ENCODE measurements around the gene PWWP2B. TPM values are rescaled to one million over a fixed set of nuclear protein-coding genes. Genes with fewer than 3 reads are reported as not detected.
A peak's percentile ranks its signal among the peaks of the same experiment; 100 is the strongest.

PWWP2B gene
- total RNA-seq, 1 experiment from 2014 or later: 12.2 TPM

DNA sequence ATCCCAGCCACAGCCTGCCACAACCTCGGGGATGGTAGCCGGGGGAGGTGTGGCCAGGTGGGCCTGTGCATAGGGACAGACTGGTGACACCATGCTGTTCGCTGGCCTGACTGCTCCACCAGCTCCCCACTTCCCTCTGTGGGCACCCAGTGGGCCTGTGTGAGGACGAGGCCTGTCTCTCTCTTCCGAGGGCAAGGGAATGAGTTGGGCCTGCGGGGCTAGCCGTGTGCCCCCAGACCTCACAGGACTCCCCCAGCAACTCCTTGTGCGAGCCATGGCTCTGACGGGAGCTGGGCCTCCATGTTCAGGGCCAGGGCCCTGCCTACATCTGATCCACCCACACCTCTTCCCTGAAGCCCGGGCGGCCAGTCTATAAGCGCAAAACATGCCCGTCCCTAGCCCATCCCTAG, 40.5 kb downstream of the PWWP2B start (continued):
- TF ChIP-seq, protein P1, sequence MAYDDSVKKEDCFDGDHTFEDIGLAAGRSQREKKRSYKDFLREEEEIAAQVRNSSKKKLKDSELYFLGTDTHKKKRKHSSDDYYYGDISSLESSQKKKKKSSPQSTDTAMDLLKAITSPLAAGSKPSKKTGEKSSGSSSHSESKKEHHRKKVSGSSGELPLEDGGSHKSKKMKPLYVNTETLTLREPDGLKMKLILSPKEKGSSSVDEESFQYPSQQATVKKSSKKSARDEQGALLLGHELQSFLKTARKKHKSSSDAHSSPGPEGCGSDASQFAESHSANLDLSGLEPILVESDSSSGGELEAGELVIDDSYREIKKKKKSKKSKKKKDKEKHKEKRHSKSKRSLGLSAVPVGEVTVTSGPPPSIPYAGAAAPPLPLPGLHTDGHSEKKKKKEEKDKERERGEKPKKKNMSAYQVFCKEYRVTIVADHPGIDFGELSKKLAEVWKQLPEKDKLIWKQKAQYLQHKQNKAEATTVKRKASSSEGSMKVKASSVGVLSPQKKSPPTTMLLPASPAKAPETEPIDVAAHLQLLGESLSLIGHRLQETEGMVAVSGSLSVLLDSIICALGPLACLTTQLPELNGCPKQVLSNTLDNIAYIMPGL (CRISPR knock-in tag; IDR thresholded peaks at IDR 0.05): no peak

DNA sequence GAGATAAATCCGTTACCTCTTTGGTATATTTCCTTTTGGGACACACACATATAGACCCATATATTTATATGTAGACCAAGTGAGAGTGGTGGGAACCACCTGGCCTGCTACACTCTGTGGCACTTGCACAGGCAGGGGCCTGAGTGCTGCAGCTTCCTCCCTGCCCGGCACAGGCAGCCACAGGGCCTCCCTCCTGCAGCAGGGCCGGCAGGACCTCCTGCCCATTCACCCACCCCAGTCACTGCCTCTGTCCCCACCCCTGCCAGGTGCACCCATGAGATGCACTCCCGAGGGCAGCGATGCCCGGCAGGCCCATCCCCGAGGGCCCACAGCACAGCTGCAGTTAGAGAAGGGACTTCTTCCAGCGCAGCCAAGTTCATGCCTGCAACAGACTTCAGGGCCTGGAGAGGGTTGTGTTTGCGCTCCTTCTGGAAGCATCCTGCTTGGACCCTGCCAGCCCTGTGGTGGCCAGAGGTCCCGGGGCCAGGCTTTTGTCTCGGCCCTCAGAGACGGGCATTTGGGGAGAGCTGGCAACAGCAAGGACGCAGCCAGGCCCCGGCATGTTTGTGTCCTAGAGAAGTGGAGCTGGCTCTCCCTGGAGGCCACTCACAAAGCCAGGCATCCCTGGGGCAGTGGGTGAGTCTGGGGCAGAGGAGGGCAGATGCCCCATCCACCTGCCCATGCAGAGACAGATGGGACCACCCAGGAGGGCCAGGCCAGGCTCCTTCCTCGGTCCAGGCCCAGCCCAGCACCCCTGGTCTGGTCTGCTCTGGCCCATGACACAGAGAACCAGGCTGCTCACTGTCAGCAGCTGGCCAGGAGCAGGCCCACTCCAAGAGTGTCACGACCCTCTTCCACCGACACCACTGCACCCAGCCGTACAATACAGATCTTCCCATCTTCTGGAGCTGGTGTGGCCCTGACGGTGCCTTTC, 41.4 kb downstream of the PWWP2B start:
- no peak overlapping the region for H3K4me3 Mint-ChIP-seq
- no peak for DNase-seq (ENCODE audit: low spot score)
- no peaks in the 10 kb centered on the region for H3K36me3 Mint-ChIP-seq
- TF ChIP-seq RORB (CRISPR knock-in tag; IDR thresholded peaks at IDR 0.05) (no peak), NR1H2 (CRISPR knock-in tag; IDR thresholded peaks at IDR 0.05) (no peak), ZNF263 (CRISPR knock-in tag; IDR thresholded peaks at IDR 0.05; ENCODE audit: low read depth) (no peak)
- TF ChIP-seq, protein P2, sequence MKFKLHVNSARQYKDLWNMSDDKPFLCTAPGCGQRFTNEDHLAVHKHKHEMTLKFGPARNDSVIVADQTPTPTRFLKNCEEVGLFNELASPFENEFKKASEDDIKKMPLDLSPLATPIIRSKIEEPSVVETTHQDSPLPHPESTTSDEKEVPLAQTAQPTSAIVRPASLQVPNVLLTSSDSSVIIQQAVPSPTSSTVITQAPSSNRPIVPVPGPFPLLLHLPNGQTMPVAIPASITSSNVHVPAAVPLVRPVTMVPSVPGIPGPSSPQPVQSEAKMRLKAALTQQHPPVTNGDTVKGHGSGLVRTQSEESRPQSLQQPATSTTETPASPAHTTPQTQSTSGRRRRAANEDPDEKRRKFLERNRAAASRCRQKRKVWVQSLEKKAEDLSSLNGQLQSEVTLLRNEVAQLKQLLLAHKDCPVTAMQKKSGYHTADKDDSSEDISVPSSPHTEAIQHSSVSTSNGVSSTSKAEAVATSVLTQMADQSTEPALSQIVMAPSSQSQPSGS (CRISPR knock-in tag; IDR thresholded peaks at IDR 0.05; ENCODE audit: borderline replicate concordance, low read depth): no peak
- TF ChIP-seq, protein P3, sequence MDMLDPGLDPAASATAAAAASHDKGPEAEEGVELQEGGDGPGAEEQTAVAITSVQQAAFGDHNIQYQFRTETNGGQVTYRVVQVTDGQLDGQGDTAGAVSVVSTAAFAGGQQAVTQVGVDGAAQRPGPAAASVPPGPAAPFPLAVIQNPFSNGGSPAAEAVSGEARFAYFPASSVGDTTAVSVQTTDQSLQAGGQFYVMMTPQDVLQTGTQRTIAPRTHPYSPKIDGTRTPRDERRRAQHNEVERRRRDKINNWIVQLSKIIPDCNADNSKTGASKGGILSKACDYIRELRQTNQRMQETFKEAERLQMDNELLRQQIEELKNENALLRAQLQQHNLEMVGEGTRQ (CRISPR knock-in tag; IDR thresholded peaks at IDR 0.05): no peak
- no peaks in the 10 kb centered on the region for H3K4me1 Mint-ChIP-seq
- no peak for ATAC-seq
- H3K27me3 Mint-ChIP-seq (ENCODE audit: low read depth): no peaks in the 10 kb centered on the region
- peak overlapping the region; percentile 74; the same call in 1 of the 2 replicates for H3K27ac Mint-ChIP-seq
- ChIA-PET POLR2A (no interaction called here), CTCF (interaction anchor here (0.7 to 1.2 kb wide), 3 partner anchors 14 to 33 kb away, joined by 3 to 4 read pairs (median 3); no protein-coding TSS in a partner anchor)
- peaks cover 9% of the 10 kb centered on the region; the same call in 1 of the 2 replicates for H3K9me3 Mint-ChIP-seq

DNA sequence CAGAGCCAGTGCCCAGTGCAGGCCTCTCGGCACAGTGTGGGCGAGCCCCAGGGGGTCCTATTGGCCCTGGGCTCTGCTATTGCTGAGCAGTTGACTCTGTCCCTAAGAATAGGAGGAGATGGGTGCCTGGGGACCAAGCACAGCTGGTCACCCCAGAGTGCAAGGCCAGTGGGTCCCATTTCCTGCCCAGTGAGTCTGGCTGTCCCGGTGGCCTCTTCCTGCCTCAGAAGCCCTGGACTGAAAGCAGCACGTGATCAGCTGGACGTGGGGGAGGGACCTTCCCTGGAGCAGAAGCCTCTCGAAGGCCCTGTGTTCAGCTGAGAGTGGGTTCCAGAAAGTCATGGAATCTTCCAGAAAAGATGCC, 42.0 kb downstream of the PWWP2B start:
- ATAC-seq (no peak), DNase-seq (ENCODE audit: low spot score) (no peak)
- POLR2A ChIA-PET: no interaction called here
- no peaks in the 10 kb centered on the region for H3K36me3 Mint-ChIP-seq
- TF ChIP-seq, protein P4, sequence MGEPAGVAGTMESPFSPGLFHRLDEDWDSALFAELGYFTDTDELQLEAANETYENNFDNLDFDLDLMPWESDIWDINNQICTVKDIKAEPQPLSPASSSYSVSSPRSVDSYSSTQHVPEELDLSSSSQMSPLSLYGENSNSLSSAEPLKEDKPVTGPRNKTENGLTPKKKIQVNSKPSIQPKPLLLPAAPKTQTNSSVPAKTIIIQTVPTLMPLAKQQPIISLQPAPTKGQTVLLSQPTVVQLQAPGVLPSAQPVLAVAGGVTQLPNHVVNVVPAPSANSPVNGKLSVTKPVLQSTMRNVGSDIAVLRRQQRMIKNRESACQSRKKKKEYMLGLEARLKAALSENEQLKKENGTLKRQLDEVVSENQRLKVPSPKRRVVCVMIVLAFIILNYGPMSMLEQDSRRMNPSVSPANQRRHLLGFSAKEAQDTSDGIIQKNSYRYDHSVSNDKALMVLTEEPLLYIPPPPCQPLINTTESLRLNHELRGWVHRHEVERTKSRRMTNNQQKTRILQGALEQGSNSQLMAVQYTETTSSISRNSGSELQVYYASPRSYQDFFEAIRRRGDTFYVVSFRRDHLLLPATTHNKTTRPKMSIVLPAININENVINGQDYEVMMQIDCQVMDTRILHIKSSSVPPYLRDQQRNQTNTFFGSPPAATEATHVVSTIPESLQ (CRISPR knock-in tag; IDR thresholded peaks at IDR 0.05): no peak
- 0 out of 2 replicates have a peak, but pooled peaks have one; percentile 7 for TF ChIP-seq FOXK1 (CRISPR knock-in tag; IDR thresholded peaks at IDR 0.05)
- no peaks in the 10 kb centered on the region for H3K4me1 Mint-ChIP-seq
- peak overlapping the region; percentile 74; the same call in 1 of the 2 replicates for H3K27ac Mint-ChIP-seq
- CTCF ChIA-PET: interaction anchor here (1.2 kb wide), 1 partner anchor 34 kb away, joined by 3 read pairs; no protein-coding TSS in a partner anchor
- H3K9me3 Mint-ChIP-seq: peaks cover 9% of the 10 kb centered on the region; the same call in 1 of the 2 replicates
- no peak overlapping the region for H3K4me3 Mint-ChIP-seq
- no peaks in the 10 kb centered on the region for H3K27me3 Mint-ChIP-seq (ENCODE audit: low read depth)

DNA sequence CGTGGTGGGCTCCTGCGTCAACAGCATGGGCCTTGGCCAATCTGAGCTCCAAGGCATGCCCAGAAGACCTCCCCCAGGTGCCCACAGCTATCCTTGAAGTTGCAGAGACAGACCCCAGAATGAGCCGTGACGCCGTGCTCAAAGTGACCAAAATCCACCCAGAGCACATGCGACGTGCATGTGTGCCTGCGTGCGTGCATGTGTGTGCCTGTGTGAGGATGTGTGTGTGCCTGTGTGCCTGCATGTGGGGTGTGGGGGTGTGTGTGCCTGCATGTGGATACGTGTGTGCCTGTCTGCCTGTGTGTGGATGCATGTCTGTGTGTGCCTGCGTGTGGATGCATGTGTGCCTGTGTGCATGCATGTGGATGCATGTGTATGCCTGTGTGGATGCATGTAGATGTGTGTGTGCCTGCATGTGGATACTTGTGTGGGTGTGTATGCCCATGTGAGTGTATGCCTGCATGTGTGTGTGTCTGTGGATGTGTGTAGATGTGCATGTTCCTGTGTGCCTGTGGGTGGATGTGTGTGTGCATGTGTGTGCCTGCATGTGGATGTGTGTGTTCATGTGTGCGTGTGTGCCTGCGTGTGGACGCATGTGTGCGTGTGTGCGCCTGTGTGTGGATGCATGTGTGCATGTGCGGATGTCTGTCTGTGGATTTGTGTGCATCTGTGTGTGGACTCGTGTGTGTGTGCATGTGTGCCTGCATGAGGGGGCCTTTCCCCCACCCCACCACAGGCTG, 42.6 kb downstream of the PWWP2B start:
- H3K9me3 Mint-ChIP-seq: peaks cover 9% of the 10 kb centered on the region; the same call in 1 of the 2 replicates
- CTCF ChIA-PET: interaction anchor here (1.2 kb wide), 1 partner anchor 35 kb away, joined by 3 read pairs; no protein-coding TSS in a partner anchor
- POLR2A ChIA-PET: no interaction called here
- H3K4me3 Mint-ChIP-seq: no peak overlapping the region
- ATAC-seq (no peak), DNase-seq (ENCODE audit: low spot score) (no peak)
- no peaks in the 10 kb centered on the region for H3K36me3 Mint-ChIP-seq
- H3K27me3 Mint-ChIP-seq (ENCODE audit: low read depth): no peaks in the 10 kb centered on the region
- H3K27ac Mint-ChIP-seq: peak overlapping the region; percentile 53; the same call in 1 of the 2 replicates
- peaks cover 3% of the 10 kb centered on the region; the same call in 1 of the 2 replicates for H3K4me1 Mint-ChIP-seq
- TF ChIP-seq, protein P5, sequence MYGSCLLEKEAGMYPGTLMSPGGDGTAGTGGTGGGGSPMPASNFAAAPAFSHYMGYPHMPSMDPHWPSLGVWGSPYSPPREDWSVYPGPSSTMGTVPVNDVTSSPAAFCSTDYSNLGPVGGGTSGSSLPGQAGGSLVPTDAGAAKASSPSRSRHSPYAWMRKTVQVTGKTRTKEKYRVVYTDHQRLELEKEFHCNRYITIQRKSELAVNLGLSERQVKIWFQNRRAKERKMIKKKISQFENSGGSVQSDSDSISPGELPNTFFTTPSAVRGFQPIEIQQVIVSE (CRISPR knock-in tag; IDR thresholded peaks at IDR 0.05; ENCODE audit: borderline replicate concordance): no peak
- TF ChIP-seq FOXK1 (CRISPR knock-in tag; IDR thresholded peaks at IDR 0.05): 0 out of 2 replicates have a peak, but pooled peaks have one; percentile 6

Measured in WTC11 (cell line).